Keratinocyte (primary cell): ENCODE measurements around the gene DEPDC5. TPM values are rescaled to one million over a fixed set of nuclear protein-coding genes. Genes with fewer than 3 reads are reported as not detected.
A peak's percentile ranks its signal among the peaks of the same experiment; 100 is the strongest.

Experiments used
- DNase-seq: peaks from one replicate; pipeline ENCODE4 v3.0.0-alpha.2; 2011; ENCODE audit warnings: low read depth, missing footprints, low spot score
- FAIRE-seq: peaks from 2 replicates; lab custom pipeline; 2011; peaks lifted over from hg19 to GRCh38; lab: Jason Lieb, UNC
- H2AFZ ChIP-seq: 2 replicates; pipeline ENCODE4 v1.6.0; 2012; ENCODE audit warnings: low read length, control low read depth, inconsistent platforms; ENCODE audit not compliant: control insufficient read depth
- H3K27ac ChIP-seq: 2 replicates; pipeline ENCODE4 v1.5.1; 2011; ENCODE audit warnings: low read length; ENCODE audit not compliant: control insufficient read depth, insufficient read depth
- H3K27me3 ChIP-seq: 3 replicates; pipeline ENCODE4 v1.6.0; 2011; ENCODE audit warnings: low read length; ENCODE audit not compliant: control insufficient read depth, insufficient read depth; ENCODE audit errors: extremely low read depth
- H3K36me3 ChIP-seq, 2 experiments: 2 replicates in 1 of 2; 3 replicates in 1 of 2; pipeline ENCODE4 v1.5.1; 2011; ENCODE audit warnings: low read length in 2 of 2, mild to moderate bottlenecking in 1 of 2; ENCODE audit not compliant: control insufficient read depth in 2 of 2, insufficient read depth in 2 of 2; ENCODE audit errors: extremely low read depth in 1 of 2
- H3K4me1 ChIP-seq: 3 replicates; pipeline ENCODE4 v1.5.1; 2011; ENCODE audit warnings: low read length; ENCODE audit not compliant: control insufficient read depth, insufficient read depth; ENCODE audit errors: extremely low read depth
- H3K4me2 ChIP-seq: 3 replicates; pipeline ENCODE4 v1.6.0; 2011; ENCODE audit warnings: low read depth, low read length; ENCODE audit not compliant: control insufficient read depth, insufficient read depth; ENCODE audit errors: extremely low read depth
- H3K4me3 ChIP-seq, 3 experiments: fragments of 200-600 bp in 1 of 3; sonication (generic) in 1 of 3; 2 replicates in 2 of 3; 3 replicates in 1 of 3; pipeline ENCODE4 v1.5.1; 2011 to 2016; ENCODE audit warnings: low read length in 3 of 3, mild to moderate bottlenecking in 3 of 3, control low read depth in 2 of 3, inconsistent platforms in 1 of 3, low read depth in 1 of 3, mixed read lengths in 1 of 3, mixed run types in 1 of 3, moderate library complexity in 1 of 3; ENCODE audit not compliant: control insufficient read depth in 2 of 3, insufficient read depth in 2 of 3; ENCODE audit errors: extremely low read depth in 1 of 3
- H3K79me2 ChIP-seq: 2 replicates; pipeline ENCODE4 v1.6.0; 2012; ENCODE audit warnings: low read length; ENCODE audit not compliant: control insufficient read depth, insufficient read depth
- H3K9ac ChIP-seq: 3 replicates; pipeline ENCODE4 v1.6.0; 2011; ENCODE audit warnings: low read length; ENCODE audit not compliant: control insufficient read depth, insufficient read depth; ENCODE audit errors: extremely low read depth
- H3K9me1 ChIP-seq: 3 replicates; pipeline ENCODE4 v1.6.0; 2011; ENCODE audit warnings: low read length; ENCODE audit not compliant: control insufficient read depth, insufficient read depth; ENCODE audit errors: extremely low read depth
- H3K9me3 ChIP-seq: 2 replicates; pipeline ENCODE4 v1.5.1; 2012; ENCODE audit warnings: low read depth, low read length; ENCODE audit not compliant: control insufficient read depth
- H4K20me1 ChIP-seq: 3 replicates; pipeline ENCODE4 v1.6.0; 2011; ENCODE audit warnings: low read length; ENCODE audit not compliant: control insufficient read depth, insufficient read depth; ENCODE audit errors: extremely low read depth
- CTCF ChIP-seq, 3 experiments: IDR thresholded peaks in 1 of 3; conservative IDR thresholded peaks in 1 of 3; optimal IDR thresholded peaks in 1 of 3; 2 replicates in 2 of 3; 3 replicates in 1 of 3; pipeline versions ENCODE3 to v1.5.1; 2011; ENCODE audit warnings: low read length in 3 of 3, mild to moderate bottlenecking in 3 of 3, moderate library complexity in 2 of 3, control low read depth in 1 of 3, inconsistent platforms in 1 of 3; ENCODE audit not compliant: insufficient read depth in 2 of 3; ENCODE audit errors: extremely low read depth in 1 of 3
- EZH2 ChIP-seq: IDR thresholded peaks from one replicate; pipeline ENCODE4 v1.6.1; 2012; ENCODE audit warnings: inconsistent platforms, mild to moderate bottlenecking, low read length, moderate library complexity
- dilution Hi-C: fragments of 300-500 bp; cut with MboI; formaldehyde crosslinking; loops from one replicate; pipeline ENCODE4 v1.7.0; 2020; ENCODE audit warnings: low sequenced_read_pairs; ENCODE audit not compliant: extremely low pct_ligation_motif_present
- polyA plus RNA-seq, 5 experiments: library from polyadenylated mRNA; depleted of rRNA in 3 of 5; stranded (reverse) in 3 of 5; stranded (forward) in 1 of 5; unstranded in 1 of 5; fragments of >200 nt; gene quantifications; 1 replicate in 1 of 5; 2 replicates in 3 of 5; 3 replicates in 1 of 5; pipeline versions ENCODE4 v1.2.1 to v1.2.3, GENCODE V29; 2011 to 2012; ENCODE audit warnings: missing spikeins in 2 of 5, low read depth in 1 of 5, low replicate concordance in 1 of 5

The DEPDC5 gene
- polyA plus RNA-seq, 1 donor (not counting 4 experiments of a cell fraction or from before 2014, with no cell fraction given) = 9.7 TPM

- TF ChIP-seq CTCF (optimal IDR thresholded peaks at IDR 0.05 in 1 of 3, IDR thresholded peaks at IDR 0.05 in 1 of 3, conservative IDR thresholded peaks at IDR 0.05 in 1 of 3; ENCODE audit: extremely low read depth in 1 of 3, insufficient read depth in 2 of 3, low read length in 3 of 3) (no peak), EZH2 (no peak)
- Histone ChIP-seq H3K4me3 (peak overlapping the region; percentile 62 to 94 (median 71)), H3K27me3 (no peaks in the 10 kb centered on the region), H3K9me3 (no peaks in the 10 kb centered on the region), H2AFZ (peak overlapping the region; percentile 97), H3K9ac (peak overlapping the region; percentile 83), H3K27ac (peak overlapping the region; percentile 81), H3K79me2 (peaks cover 40% of the 10 kb centered on the region), H3K36me3 (peaks cover 6 to 22% of the 10 kb centered on the region in 2 experiments), H3K4me1 (peaks cover 27% of the 10 kb centered on the region), H3K9me1 (no peaks in the 10 kb centered on the region), H3K4me2 (peak overlapping the region; percentile 90), H4K20me1 (peaks cover 16% of the 10 kb centered on the region)
- no peak for FAIRE-seq
- dilution Hi-C loops = no loop called here
- no peak for DNase-seq
Measured at GRCh38 chr22:31943206-31943977, 189.6 kb downstream of the DEPDC5 start.

- H3K36me3 ChIP-seq = peaks cover 7 to 22% of the 10 kb centered on the region in 2 experiments
- H3K79me2 ChIP-seq = peaks cover 47% of the 10 kb centered on the region
- peaks cover 16% of the 10 kb centered on the region for H4K20me1 ChIP-seq
Measured at GRCh38 chr22:31943978-31944699, 190.3 kb downstream of the DEPDC5 start, which contains the start of gene YWHAH. Gene YWHAH (plus strand): TSS chr22:31944535. CDS start chr22:31944734, 199 bp downstream.

More at GRCh38 chr22:31943978-31944699, 190.3 kb downstream of the DEPDC5 start, which contains the start of gene YWHAH:
- peak within 1 kb of the TSS; percentile 97 for H2AFZ ChIP-seq
- H3K9ac ChIP-seq = peak within 1 kb of the TSS; percentile 95
- peak within 1 kb of the TSS; percentile 99 for H3K4me2 ChIP-seq
- no peaks in the 10 kb centered on the region for H3K9me3 ChIP-seq
- no peaks in the 10 kb centered on the region for H3K27me3 ChIP-seq
- DNase-seq (peak; percentile 54), FAIRE-seq (no peak)
- peak within 1 kb of the TSS; percentile 91 for H3K27ac ChIP-seq
- H3K9me1 ChIP-seq = no peaks in the 10 kb centered on the region
- dilution Hi-C loops = no loop called here
- peak in 1 of 3 experiments; percentile 10 for TF ChIP-seq CTCF (optimal IDR thresholded peaks at IDR 0.05 in 1 of 3, IDR thresholded peaks at IDR 0.05 in 1 of 3, conservative IDR thresholded peaks at IDR 0.05 in 1 of 3; ENCODE audit: extremely low read depth in 1 of 3, insufficient read depth in 2 of 3, low read length in 3 of 3)
- no peak for TF ChIP-seq EZH2
- H3K4me3 ChIP-seq = peak within 1 kb of the TSS; percentile 94 to 98 (median 94)
- H3K4me1 ChIP-seq = peaks cover 27% of the 10 kb centered on the region
